NT2/D1 (cell line): ENCODE measurements around the gene LAYN.
A peak's percentile ranks its signal among the peaks of the same experiment; 100 is the strongest.

Source experiments
- DNase-seq: peaks from one replicate; pipeline ENCODE4 v3.0.0-alpha.2; 2011; ENCODE audit warnings: low read depth, low spot score
- H3K27me3 ChIP-seq: 2 replicates; pipeline ENCODE4 v1.6.0; 2011; ENCODE audit warnings: mild to moderate bottlenecking; ENCODE audit not compliant: insufficient read length, insufficient read depth
- H3K36me3 ChIP-seq: 2 replicates; pipeline ENCODE4 v1.6.1; 2011; ENCODE audit warnings: mild to moderate bottlenecking, low read length, mixed read lengths; ENCODE audit not compliant: insufficient read depth, insufficient read length
- H3K4me1 ChIP-seq: 2 replicates; pipeline ENCODE4 v1.5.1; 2011; ENCODE audit not compliant: insufficient read depth, insufficient read length
- H3K4me3 ChIP-seq: 2 replicates; pipeline ENCODE4 v1.5.1; 2011; ENCODE audit warnings: low read depth; ENCODE audit not compliant: insufficient read length
- H3K9ac ChIP-seq: 2 replicates; pipeline ENCODE4 v1.6.0; 2011; ENCODE audit warnings: low read depth; ENCODE audit not compliant: insufficient read length
- H3K9me3 ChIP-seq: 2 replicates; pipeline ENCODE4 v1.5.1; 2011; ENCODE audit warnings: mild to moderate bottlenecking, low read length; ENCODE audit not compliant: insufficient read depth
- SUZ12 ChIP-seq: IDR thresholded peaks from 2 replicates; pipeline ENCODE4 v1.6.1; 2011; ENCODE audit not compliant: insufficient read length, insufficient read depth; ENCODE audit errors: extremely low read depth
- YY1 ChIP-seq: IDR thresholded peaks from 2 replicates; pipeline ENCODE4 v1.6.1; 2011; ENCODE audit not compliant: insufficient read length, insufficient read depth
- ZNF274 ChIP-seq: IDR thresholded peaks from 2 replicates; pipeline ENCODE4 v1.6.1; 2011; ENCODE audit warnings: mild to moderate bottlenecking, low read depth, low read length

The LAYN gene

DNA sequence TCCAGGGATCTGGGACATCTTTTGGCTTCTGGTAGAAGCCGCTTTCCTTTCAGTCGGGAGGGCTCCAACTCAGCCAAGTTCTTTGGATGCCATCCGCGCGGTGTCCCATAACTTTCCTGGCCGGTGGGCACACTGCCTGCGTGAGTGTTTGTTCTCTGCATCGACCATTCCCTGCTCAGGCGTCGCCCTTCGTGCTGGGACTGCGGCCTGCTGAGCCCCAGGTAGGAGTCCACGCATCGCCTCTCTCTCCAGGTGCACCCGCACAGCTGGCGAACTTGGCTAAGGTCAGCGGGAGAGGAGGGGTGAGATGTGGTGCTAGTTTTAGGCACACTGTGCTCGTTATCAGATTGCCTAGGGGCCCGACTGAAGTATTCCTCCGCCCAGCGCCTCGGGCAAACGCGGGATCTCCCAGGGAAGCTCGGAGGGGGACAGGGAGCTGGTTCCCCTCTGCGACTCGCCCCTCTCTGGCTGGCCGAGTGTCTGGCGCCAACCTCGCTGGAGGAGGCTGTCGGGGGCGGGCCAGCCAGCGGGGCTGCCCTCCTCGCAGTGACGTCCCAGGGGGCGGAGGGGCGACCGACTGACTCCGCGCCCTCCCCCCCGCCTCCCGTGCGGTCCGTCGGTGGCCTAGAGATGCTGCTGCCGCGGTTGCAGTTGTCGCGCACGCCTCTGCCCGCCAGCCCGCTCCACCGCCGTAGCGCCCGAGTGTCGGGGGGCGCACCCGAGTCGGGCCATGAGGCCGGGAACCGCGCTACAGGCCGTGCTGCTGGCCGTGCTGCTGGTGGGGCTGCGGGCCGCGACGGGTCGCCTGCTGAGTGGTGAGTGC is at the start of gene LAYN:
LAYN (plus strand) TSS at position 607 of the 823 bp plus-strand sequence; CDS start at position 731, 124 bp downstream.
- Histone ChIP-seq H3K4me1 (no peaks in the 10 kb centered on the region), H3K9ac (peak within 1 kb of the TSS; percentile 66), H3K27me3 (peaks cover 55% of the 10 kb centered on the region), H3K4me3 (peak within 1 kb of the TSS; percentile 61), H3K9me3 (0 out of 2 replicates have a peak, but pooled peaks cover 4% of the 10 kb centered on the region), H3K36me3 (peaks cover 8% of the 10 kb centered on the region)
- TF ChIP-seq YY1: no peak
- no peak for TF ChIP-seq ZNF274
- no peak for TF ChIP-seq SUZ12
- no peak for DNase-seq

GRCh38 chr11:111494040-111494439 is 46.5 kb upstream of the LAYN start:
- Histone ChIP-seq H3K9me3 (no peaks in the 10 kb centered on the region), H3K27me3 (peaks cover 10% of the 10 kb centered on the region), H3K36me3 (no peaks in the 10 kb centered on the region), H3K4me1 (no peaks in the 10 kb centered on the region), H3K4me3 (no peak overlapping the region), H3K9ac (no peak overlapping the region)
- DNase-seq: no peak
- TF ChIP-seq YY1 (no peak), ZNF274 (no peak), SUZ12 (no peak)

- TF ChIP-seq SUZ12 (no peak), ZNF274 (no peak), YY1 (no peak)
Measured at GRCh38 chr11:111499483-111499882, 41.0 kb upstream of the LAYN start.

GRCh38 chr11:111500481-111500880 is 40.0 kb upstream of the LAYN start:
- Histone ChIP-seq H3K9ac (no peak overlapping the region), H3K9me3 (no peaks in the 10 kb centered on the region), H3K36me3 (no peaks in the 10 kb centered on the region), H3K27me3 (peaks cover 5% of the 10 kb centered on the region), H3K4me3 (no peak overlapping the region), H3K4me1 (no peaks in the 10 kb centered on the region)
- no peak for DNase-seq
- no peak for TF ChIP-seq YY1
- no peak for TF ChIP-seq ZNF274
- TF ChIP-seq SUZ12: no peak

More at GRCh38 chr11:111499483-111499882, 41.0 kb upstream of the LAYN start:
- no peak overlapping the region for H3K4me3 ChIP-seq
- H3K9me3 ChIP-seq: no peaks in the 10 kb centered on the region
- peaks cover 5% of the 10 kb centered on the region for H3K27me3 ChIP-seq
- H3K36me3 ChIP-seq: no peaks in the 10 kb centered on the region
- H3K9ac ChIP-seq: no peak overlapping the region
- DNase-seq: no peak
- H3K4me1 ChIP-seq: no peaks in the 10 kb centered on the region

GRCh38 chr11:111502611-111503010 is 37.9 kb upstream of the LAYN start:
- Histone ChIP-seq H3K9me3 (no peaks in the 10 kb centered on the region), H3K27me3 (peaks cover 5% of the 10 kb centered on the region), H3K4me1 (no peaks in the 10 kb centered on the region), H3K4me3 (no peak overlapping the region), H3K9ac (no peak overlapping the region), H3K36me3 (no peaks in the 10 kb centered on the region)
- no peak for DNase-seq
- TF ChIP-seq SUZ12 (no peak), YY1 (no peak), ZNF274 (no peak)

GRCh38 chr11:111510311-111510710 is 30.2 kb upstream of the LAYN start:
- Histone ChIP-seq H3K4me1 (no peaks in the 10 kb centered on the region), H3K4me3 (no peak overlapping the region), H3K9ac (no peak overlapping the region), H3K27me3 (peaks cover 30% of the 10 kb centered on the region), H3K36me3 (no peaks in the 10 kb centered on the region), H3K9me3 (no peaks in the 10 kb centered on the region)
- DNase-seq: no peak
- no peak for TF ChIP-seq YY1
- TF ChIP-seq ZNF274: no peak
- TF ChIP-seq SUZ12: no peak
